CD4-positive, alpha-beta T cell treated with Interleukin-21 for 1 hour (primary cell): ENCODE measurements around the gene ALAS2.
"Not testable (repeated sequence)": the region's sequence is repeated elsewhere in the genome, so short reads cannot be mapped to it uniquely, and the experiment has no call there.

Experiments used
- DNase-seq: peaks from one replicate; pipeline ENCODE4 v3.0.0-alpha.2; 2020

ALAS2 gene, protein sequence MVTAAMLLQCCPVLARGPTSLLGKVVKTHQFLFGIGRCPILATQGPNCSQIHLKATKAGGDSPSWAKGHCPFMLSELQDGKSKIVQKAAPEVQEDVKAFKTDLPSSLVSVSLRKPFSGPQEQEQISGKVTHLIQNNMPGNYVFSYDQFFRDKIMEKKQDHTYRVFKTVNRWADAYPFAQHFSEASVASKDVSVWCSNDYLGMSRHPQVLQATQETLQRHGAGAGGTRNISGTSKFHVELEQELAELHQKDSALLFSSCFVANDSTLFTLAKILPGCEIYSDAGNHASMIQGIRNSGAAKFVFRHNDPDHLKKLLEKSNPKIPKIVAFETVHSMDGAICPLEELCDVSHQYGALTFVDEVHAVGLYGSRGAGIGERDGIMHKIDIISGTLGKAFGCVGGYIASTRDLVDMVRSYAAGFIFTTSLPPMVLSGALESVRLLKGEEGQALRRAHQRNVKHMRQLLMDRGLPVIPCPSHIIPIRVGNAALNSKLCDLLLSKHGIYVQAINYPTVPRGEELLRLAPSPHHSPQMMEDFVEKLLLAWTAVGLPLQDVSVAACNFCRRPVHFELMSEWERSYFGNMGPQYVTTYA

DNA sequence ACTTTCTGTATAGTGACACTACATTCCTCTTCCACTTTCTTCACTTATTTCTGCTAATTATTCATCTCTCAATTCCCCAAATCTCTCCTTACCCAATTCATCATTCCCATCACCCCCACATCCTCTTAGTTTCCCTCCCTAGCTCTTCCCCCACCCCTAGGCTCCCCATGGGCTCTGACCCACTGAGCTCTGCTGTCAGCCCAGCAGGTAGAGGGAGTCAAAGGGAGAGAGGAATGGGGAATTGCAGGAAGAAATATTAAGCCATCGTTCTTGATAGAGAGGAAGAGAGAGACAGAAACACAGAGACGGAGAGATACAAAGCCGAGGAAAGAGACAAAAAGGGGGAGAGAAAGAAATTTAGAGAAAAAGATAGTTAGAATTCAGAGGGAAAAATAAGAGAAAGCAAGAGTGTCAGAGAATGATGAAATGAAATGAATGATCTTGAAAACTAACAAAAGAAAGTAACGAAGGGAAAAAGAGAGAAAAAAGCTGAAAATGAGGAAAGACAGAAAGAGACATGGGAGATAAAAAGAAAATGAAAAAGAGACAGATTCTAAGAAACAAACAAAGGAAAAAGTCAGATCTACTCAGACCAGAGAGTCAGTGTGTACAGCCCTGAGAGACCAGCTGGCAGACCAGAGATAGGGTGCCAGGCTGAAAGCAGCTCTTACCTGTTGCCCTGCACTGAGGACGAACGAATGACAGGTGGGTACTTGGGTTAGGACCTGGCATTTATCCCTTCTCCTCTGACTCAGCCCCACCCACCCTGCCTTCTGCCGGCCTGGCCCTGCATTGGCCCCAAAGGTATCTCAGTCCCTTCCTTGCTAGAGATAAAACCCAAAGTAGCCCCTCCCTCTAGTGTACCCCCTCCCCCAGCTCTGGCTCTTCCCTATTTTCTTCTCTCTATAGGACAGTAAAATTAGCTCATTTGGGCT, at the start of gene ALAS2:
TSS of gene ALAS2 (minus strand) at position 707 of the 935 bp plus-strand sequence. CDS start 4,977 bp downstream, outside the sequence.
- no peak for DNase-seq

DNA sequence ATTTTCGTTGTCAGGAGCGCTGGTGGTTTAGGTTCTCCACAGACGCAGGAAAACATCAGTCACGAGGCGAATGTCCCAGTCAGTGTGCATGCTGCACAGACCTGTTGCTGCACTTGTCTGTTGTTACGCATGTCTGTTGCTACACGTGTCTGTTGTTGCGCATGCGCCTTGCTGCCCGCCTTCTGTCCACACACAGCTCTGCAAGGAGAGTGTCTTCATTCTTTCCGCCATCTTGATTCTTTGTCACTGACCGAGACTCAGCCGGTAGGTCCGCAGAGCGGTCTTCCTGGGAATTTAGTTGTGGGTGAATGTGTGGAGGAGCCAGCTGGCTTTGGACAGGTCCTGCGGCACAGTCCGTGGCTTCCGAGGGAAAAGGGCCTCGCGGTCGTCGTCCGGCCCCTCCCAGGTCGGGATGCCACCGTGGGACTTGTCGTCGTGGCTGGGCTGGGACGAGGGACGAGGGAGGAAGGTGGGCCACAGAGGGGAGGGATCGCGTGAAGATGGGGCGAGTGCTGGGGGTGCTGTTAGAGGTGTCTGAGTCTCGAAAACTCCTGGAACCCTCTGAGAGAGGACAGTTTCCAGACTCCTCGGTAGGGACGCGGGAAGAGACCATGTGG, 44.2 kb upstream of the ALAS2 start, which contains the start of gene PAGE2B:
TSS of gene PAGE2B (plus strand) at position 180 of the 617 bp plus-strand sequence. CDS start 1,012 bp downstream, outside the sequence.
- DNase-seq, result no peak

DNA sequence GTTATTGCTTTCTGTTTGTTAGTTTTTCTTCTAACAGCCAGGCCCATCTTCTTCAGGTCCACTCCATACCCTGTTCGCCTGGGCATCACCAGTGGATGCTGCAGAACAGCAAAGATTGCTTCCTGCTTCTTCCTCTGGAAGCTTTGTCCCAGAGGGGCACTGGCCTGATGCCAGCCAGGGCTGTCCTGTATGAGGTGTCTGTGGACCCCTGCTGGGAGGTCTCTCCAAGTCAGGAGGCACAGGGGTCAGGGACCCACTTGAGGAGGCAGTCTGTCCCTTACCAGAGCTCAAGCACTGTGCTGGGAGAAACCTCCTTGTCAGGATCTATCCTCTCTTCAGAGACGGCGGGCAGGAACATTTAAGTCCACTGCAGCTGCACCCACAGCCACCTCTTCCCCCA, 41.5 kb upstream of the ALAS2 start:
- DNase-seq, result no peak

DNA sequence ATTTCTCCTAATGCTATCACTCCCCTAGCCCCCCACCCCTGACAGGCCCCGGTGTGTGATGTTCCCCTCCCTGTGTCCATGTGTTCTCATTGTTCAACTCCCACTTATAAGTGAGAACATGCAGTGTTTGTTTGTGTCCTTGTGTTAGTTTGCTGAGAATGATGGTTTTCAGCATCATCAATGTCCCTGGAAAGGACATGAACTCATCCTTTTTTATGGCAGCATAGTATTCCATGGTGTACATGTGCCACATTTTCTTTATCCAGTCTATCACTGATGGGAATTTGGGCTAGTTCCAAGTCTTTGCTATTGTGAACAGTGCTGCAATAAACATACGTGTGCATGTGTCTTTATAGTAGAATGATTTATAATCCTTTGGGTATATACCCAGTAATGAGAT, 36.4 kb upstream of the ALAS2 start:
- not testable (repeated sequence) for DNase-seq

DNA sequence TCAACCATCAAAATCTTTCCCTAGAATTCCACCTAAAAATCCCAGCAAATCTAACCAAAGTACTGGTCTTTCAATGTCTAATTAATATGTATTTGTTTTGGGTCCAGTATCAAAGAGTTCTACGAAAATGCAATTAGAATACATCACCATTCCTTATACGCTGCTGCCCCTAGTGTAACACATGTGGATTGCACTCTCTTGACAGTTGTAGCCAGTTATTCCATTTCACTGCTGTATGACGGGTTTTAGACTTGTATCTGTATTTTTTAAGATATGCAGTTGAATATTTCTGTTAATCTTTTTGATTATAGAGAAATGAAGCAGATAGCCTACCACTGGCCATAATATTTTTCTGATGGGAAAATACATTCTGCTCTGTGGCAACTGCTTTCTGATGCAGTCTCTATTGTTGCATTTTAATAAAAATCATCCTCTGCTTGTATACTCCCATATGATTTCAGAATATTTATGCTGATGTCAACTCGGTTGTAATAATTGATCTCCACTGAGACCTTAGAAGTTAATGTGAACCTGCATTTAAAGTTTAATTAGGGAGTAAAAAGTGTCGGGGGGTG, 27.0 kb upstream of the ALAS2 start:
- DNase-seq, result peak; percentile 52

DNA sequence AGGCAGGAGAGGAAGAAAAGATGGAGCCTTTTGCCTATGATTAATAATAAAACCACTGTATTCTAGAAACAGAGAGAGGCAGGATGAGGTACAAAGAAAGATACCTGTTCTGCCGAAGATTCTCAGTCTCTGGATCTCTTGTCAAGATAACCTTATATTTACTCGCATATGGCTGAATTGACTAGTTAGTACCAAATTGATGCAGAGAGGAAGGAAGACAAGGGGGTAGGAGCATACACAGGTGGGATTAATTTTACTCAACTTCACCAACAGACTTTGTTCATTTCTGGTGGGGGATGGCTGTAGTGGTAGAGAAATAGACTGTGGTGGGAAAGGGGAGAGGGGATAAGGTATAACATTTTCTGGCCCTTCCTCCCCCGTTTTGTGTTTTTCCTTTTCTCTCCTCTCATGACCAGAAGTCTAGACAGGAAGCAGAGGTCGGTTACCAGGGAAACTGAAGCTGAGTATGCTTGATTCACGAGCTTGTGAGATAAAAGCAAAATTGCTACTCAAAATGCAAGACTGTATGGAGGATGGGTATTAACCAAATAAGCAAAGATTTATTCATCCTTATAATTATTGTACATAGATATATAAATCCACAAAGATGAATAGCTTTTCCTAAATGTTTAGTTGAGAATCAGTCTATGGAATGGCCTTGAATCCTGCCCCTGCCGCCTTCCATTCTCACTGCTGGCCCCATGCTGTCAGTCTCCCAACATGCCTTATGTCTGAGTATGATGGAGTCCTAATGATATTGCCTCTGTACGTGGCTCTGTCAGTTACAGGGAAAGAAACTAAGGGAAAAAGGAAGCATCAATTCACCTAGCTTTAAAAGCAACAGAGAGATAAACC, 26.3 kb upstream of the ALAS2 start:
- DNase-seq, result peak; percentile 54

DNA sequence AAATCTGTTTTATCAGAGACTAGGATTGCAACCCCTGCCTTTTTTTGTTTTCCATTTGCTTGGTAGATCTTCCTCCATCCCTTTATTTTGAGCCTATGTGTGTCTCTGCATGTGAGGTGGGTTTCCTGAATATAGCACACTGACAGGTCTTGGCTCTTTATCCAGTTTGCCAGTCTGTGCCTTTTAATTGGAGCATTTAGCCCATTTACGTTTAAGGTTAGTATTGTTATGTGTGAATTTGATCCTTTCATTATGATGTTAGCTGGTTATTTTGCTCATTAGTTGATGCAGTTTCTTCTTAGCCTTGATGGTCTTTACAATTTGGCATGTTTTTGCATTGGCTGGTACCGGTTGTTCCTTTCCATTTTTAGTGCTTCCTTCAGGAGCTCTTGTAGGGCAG, 19.8 kb upstream of the ALAS2 start:
- DNase-seq, result not testable (repeated sequence)

DNA sequence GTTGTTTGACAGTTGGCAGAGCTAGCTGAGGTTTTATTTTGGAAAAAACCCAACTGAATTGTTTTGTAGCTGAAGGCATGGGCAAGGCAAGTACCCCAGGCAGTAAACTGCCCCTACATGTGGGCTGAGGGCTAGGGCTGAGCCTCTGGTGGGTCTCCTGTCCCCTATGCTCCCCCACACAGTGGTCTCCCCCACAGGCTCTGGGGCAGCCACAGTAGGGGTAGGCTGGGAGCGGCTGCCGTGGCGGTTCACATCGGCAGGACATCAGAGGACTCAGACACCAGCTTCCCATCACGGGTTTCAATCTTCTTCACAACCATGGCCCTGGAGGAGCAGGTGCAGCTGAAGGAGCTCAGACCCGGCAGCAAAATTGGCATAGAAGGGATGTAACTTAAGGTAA, 10.7 kb upstream of the ALAS2 start:
- no peak for DNase-seq

DNA sequence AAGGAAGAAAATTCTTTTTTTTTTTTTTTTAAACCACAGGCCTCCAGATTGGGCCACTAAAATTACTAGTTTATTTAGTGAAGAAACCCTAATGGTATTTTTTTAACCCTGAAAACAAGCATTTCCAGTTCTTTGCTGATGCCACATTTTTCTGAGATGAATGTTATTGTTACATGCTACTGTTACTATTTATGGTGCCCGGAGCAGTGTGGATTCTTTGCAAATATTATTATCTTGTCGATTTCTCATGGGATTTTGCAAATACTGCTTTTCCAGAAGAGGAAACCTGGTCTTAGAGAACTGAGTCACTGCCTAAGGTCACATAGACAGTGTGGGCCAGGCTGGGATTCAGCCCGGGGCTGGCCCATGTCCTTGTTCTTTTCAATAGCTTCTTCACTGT, 8.7 kb upstream of the ALAS2 start:
- DNase-seq, result no peak

DNA sequence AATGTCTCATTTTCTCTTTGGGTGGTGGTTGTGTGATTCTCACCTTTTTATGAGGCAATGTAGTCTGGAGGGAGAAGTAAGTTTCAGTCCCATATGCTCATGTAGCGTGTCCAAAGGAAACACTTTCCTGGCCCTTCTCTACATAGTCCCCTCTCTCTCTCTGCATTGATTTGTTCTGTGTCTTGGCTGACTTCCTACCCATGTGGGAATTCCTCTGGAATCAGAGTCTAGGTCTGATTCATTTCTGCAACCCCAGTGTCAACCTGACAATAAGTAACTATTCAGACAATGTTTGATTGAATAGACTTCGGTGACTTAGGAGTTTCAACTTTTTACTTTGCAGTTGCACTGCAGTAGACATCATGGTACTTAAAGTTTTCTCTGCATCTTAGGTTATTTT, 2.7 kb upstream of the ALAS2 start:
- DNase-seq, result no peak

DNA sequence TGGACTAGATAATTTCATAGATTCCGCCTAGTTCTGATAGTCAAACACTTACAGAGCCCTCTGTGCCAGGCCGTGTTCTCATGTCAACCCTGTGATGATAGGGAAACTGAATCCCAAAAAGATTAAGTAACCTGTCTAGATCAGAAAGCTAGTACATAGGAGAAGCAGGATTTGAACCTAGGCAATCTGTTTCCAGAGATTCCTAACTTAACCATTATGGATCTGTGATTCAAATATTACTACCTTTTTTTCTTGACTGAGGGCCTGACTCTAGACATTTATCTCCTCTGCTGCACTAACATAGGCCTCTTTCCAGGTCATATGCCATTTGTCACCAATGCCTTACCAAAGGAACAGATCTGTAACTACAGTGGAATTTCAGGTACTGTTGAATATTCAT, 1.5 kb downstream of the ALAS2 start:
- no peak for DNase-seq

DNA sequence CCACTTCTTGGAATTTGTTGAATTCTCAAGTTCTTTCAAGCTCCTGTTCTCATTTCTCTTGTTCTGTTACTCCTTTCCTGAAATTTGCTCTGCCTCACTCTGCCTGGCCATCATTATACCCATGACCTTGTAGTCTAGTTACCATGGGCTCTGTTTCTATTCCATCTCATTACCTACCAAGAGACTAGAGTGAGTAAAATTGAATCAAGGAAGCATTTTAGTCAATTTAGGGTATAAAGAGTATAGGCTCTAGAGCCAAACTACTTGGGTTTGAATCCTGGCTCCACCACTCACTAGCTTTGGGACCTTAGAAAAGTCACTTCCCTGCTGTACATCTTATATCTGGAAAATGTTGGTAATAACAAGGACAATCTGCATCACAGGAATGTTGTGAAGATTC, 2.2 kb downstream of the ALAS2 start:
- no peak for DNase-seq

DNA sequence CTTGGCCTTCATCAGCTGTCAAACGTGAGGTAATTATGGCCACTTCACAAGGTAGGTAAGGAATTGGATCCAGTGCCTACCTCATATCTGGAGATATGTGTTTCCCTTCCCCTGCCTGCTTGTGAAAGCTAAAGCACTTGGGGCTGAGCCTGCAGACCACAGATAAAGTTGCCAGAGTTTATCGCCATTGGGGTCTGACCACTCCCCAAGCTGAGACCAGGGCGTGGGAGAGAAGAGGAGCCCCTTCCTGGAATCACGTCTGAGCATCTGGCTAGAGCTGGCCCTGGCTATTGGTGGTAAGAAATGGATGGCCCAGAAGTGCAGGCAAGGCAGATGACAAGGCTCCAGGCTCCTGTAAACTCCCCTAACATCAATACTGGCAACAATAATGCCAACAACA, 2.7 kb downstream of the ALAS2 start:
- no peak for DNase-seq

DNA sequence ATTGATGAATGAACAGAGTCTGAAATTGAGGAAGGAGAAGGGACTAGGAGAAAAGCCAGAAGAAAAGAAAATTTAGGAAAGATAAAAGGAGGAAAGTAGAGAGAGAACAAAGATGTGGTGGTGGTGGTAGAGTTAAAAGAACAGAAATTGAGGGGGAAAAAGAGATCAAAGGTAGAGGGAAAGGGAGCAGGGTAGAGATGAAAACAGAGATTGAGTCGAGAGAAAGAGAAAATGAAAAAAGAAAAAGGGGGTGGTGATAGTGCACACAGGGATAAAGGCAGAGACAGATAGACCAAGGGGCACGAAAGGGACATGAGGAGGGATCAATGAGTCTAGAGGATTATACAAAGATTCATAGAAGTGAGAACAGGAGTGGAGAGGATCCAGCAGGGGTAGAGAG, 3.9 kb downstream of the ALAS2 start:
- no peak for DNase-seq

DNA sequence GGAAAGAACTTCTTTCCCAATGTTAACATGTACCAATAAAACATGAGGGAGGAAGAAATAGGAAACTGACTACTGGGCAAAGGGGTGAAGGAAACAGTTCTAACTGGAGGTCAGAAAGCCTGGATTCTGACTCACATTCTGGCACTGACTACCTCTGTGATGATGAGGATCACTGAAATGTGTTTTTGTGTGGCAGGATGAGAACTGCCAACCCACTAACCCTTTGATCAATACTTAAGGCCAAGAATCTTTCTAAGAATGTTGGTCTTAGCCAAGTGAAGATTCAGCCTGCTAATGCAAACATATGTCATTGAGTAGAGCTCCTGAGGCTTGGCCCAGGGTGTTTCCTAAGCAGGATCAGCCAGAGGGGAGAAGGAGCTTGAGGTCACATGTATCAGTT, 4.6 kb downstream of the ALAS2 start:
- DNase-seq, result no peak

DNA sequence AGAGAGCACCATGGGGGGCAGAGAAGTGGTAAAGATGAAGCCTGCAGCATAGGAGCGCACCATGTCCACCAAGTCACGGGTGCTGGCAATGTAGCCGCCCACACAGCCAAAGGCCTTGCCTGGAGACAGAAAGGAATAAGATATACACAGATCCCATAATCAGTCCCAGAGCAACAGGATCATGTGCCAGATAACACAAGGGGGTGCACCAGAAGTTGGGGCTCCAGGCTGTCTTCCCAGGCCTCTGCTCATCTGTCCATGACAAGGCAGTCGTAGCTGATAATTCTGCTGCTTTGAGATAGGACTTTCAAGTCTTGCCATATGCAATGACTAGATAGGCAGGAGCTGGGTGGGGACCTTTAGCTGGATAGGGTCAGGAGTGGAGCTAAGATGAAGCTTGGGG, 15.9 kb downstream of the ALAS2 start:
- no peak for DNase-seq

DNA sequence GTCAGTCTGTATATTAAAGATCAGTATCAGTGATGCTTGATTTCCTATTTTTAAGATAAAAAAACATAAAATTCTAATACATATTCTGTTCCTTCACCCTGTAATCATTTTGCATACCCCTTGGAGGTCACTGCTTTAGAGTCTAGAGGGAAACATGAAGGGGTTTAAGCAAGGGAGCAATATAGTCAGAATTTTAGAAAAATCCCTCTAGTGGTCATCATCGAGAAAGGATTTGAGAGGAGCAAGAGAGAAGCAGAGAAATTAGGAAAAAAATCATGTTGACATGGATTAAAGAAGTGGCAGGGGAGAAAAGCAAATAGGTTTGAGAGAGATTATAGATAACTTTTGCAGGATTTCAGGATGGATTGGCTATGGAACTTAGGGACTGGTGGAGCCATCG, 19.5 kb downstream of the ALAS2 start:
- DNase-seq, result no peak

DNA sequence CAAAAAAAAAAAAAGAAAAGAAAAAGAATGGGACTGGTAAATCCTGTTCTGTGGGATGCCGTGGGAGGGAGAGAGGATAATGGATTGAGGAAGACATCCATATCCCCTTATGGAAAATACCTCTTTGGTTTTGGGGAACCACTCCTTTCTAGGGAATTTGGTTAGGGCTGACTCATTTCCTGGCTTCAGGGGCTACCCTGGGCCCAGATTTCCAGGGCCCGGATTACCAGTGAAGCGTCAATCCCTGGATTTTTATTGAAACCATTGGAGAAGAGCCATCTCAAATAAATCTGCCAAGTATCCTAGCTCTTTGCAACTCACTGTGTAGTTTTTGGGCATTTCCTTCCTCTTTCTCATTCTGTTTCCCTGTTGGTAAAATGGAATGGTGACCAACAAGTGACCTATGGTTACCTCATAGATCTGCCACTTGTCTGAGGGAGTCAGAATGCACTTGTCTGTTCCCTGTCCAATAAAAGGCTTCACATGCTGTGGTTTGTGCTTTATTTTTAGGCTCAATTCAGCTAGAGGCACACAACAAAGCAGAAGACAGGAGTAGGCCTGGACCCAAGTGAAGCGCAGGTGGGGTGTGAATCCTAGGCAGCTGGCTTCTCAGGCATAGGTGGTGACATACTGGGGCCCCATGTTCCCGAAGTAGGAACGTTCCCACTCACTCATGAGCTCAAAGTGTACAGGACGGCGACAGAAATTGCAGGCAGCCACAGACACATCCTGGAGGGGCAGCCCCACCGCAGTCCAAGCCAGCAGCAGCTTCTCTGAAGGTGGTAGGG, 22.0 kb downstream of the ALAS2 start:
- DNase-seq, result no peak

DNA sequence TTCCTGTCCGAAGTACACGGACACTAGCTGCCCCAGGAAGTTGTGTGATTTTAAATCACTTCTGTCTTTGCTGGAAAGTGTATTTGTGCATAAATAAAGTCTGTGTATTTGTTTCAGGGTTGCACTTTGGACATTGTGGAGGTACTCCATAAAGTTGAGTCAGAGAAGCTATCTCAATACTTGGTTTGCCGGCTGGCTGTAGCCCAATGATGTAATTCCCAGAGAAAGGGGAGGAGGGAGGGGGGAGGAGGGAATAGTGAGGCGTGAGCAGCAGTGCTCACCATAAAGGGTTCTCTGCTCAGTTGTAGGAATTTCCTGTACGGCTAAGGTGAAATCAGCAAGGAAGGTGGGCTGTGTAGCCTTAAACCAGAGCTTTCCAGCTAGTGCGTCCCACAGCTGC, 23.1 kb downstream of the ALAS2 start:
- no peak for DNase-seq

DNA sequence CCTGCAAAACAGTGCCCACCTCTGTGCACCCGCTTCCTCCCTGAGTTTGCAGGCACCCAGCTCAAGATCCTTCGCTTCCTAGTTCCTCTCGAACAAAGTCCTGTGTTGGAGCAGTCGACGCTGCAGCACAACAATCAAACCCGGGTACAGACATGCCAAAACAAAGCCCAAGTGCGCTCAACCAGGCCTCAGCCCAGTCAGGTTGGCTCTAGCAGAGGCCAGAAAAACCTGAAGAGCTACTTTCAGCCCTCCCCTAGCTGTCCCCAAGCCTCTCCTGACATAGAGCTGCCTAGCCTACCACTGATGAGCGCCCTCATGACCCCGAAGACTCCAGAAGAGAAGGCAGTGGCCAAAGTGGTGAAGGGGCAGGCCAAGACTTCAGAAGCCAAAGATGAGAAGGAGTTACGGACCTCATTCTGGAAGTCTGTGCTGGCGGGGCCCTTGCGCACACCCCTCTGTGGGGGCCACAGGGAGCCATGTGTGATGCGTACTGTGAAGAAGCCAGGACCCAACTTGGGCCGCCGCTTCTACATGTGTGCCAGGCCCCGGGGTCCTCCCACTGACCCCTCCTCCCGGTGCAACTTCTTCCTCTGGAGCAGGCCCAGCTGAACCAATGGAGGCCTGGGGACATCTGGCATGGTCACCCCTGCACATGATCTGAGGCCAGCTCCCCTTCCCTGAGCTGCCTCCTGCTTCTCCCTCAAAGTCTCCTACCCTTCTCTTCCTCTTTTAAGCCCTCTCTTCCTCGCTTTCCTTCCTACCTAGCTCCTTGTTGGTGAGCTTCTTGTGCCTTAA, 23.8 kb downstream of the ALAS2 start:
- no peak for DNase-seq
